ENCODE results near the gene MYO5B.

MYO5B gene

DNA sequence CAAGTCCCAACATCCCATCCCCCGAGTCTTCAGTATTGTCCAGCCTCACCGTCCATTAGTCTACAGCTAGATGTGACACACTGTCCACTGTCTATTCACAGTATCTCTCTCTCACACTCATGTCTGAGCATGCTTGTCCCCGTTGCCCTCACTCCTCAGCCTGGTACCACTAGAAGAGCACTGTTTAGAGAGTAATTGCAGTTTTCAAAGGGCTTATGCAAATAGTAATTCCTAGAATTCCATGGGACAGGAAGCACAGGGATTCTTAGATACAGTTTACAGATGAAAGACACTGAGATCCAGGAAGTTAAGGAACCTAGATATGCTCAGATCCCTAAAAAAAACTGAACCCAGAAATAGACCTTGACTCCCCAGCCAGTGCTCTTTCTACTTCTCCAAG lies 125.5 kb downstream of the MYO5B start:
- DNase-seq (ENCODE audit: low read depth), result no peak

DNA sequence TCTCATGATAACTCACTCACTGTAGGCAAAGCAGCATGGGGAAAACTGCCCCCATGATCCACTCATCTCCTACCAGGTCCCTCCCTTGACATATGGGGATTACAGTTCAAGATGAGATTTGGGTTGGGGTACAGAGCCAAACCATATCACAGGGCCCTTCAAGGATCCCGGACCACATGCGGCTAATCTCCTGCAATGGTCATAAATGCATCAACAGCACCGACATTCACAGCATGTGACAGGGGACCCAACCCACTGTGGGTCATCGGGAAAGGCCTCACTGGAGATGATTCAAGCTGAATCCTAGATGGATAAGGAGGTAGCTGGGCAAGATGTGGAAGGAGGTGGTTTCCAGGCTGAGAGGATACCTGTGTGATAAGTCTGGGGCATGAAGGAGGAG lies 129.4 kb downstream of the MYO5B start:
- no peak for DNase-seq (ENCODE audit: low read depth)

DNA sequence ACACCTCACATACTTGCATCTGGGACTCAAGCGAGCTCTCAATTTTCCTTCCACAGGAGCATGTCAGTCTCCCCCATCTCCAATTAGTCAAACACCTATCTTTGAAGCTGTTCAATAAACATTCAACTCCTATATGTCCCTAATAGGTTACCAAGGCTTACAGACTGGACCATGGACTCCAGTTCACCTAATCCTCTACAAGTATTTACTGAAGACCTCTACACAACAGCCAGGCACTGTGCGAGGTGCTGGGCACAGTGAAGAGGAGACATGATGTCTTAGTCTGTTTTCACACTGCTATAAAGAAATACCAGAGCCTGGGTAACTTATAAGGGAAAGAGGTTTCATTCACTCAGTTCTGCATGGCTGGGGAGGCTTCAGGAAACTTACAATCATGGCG lies 129.9 kb downstream of the MYO5B start:
- no peak for DNase-seq (ENCODE audit: low read depth)

DNA sequence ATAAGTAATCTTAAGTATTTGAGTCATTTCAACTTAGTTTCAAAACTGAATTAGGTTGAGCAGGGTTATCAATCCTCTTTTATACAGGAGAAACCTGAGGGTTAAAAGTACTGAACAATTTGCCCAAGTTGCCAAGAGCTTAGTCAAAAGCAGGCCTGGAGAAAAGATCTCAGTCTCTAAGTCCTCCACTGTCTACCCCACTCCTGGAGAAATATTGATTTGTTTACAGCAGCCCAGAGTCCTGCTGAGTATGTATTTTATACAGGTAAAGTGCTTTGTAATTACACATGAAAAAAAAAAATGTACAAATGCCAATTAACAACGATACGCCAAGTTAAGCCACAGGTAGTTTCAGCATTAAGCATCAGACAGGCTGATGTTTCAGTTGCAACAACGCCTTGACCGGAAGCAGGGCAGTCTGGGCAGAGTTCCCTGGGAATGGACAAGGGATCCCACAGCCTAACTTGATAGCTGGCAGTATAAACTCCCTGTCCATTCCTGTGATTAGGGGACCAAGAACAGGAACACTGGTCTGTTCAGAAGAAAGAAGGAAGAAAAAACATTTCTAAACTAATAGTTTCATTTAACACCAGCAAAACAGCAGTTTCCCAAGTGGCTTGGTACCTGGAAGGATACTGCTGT lies 132.9 kb downstream of the MYO5B start:
- no peak for DNase-seq (ENCODE audit: low read depth)

DNA sequence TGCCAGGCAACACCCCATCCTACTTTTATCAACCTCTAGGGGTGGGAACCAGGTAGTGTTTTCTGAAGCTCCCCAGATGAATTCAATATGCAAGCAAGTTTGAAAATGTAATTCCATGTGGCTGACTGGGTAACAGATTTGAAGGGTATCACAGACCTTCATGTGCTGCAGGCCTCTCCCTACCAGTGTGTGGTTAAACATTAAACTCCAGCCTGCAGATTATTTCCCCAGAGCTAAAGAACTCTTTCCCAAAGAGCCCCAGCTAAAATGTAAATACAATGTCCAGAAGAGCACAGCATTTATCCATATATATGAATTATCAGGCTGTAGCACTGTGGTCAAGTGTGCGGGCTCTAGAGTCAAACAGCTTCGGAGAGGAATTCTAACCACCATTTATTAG lies 134.1 kb downstream of the MYO5B start:
- no peak for DNase-seq (ENCODE audit: low read depth)

DNA sequence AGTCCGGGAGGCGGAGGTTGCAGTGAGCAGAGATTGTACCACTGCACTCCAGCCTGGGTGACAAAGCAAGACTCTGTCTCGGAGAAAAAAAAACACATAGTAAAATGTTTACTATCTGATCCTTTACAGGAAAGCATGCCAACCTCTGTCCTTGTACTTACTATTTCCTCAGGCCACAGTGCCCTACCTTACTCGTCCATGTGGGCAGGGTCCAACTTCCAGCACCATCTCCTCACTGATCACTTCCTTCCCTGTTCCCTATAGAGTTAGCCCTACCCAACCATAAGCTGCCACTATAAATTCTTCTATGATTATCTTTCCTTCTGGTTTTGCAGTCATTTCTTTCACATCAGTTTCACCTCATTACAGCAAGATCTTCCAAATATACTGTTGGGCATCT lies 136.2 kb downstream of the MYO5B start:
- no peak for DNase-seq (ENCODE audit: low read depth)

DNA sequence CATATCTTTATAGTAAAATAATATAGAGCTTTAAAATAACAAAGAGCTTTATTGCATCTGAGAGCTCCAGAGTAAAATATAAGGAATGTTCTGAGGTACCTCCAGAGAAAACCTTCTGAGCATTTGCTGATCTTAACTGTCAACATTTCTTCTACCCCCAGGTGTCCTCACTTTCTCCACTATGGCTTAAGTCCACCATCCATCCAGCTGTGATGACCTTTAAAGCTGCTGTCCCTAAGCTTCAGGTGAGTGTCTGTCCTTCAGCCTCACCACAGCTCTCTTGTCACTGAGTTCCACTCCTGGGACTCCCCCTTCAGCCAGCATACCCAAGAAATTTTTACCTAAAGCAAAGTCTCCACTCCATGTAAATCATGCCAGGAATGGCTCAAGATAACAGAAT lies 137.9 kb downstream of the MYO5B start:
- DNase-seq (ENCODE audit: low read depth), result no peak

DNA sequence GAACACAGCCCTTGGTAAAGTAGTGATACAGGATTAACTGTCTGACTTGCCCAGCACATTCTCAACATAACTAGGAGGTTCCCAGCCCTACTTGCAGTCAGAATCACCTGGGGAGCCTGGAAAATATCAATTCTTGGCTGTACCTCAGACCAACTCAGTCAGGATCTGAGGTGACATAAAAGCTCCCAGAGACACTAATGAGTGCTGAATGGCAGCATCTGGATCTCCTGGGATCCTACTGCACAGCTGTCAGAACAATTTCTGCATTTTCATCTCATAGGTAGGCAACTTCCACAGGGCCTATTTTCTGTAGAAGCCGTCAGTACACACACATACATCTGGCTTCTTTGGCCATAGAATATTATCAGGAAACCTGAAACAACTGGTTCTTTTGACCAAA lies 138.8 kb downstream of the MYO5B start:
- DNase-seq (ENCODE audit: low read depth), result no peak

DNA sequence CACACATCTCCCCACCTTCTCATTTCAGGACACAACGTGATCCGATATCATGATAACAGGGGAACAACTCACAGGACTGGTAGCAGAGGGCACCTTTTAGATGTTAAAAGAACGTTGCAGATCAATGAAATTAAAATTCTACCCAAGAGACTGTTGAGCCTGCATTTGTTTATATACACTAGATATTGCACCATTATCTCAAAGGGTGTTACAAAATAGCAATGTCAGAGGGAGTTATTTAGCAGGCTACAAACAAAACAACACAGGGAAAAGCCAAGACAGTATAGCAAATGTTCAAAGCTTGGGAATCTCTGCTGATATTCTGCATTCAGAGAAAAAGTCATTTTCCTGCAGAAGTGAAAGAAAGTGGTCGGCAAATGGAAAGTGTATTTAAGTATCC lies 139.5 kb downstream of the MYO5B start:
- DNase-seq (ENCODE audit: low read depth), result no peak

DNA sequence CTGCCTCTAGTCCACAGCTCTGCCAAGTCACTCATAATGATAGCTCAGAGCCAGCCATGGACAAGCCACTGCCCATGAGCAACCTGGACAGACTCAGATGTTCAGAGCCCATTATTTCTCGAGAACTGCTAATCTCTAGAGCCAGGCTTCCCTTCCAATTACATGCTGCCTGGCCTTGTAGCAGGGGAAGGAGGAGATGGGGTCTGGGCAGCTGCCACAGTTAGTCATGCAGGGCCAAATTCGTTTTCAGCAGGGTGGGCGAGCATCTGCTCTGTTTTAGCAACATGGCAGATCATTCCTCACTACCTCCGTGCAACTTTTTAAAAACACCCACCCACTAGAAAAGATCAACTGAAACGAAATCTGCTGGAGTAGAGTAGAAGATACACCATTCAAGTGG lies 141.8 kb downstream of the MYO5B start:
- DNase-seq (ENCODE audit: low read depth), result no peak

DNA sequence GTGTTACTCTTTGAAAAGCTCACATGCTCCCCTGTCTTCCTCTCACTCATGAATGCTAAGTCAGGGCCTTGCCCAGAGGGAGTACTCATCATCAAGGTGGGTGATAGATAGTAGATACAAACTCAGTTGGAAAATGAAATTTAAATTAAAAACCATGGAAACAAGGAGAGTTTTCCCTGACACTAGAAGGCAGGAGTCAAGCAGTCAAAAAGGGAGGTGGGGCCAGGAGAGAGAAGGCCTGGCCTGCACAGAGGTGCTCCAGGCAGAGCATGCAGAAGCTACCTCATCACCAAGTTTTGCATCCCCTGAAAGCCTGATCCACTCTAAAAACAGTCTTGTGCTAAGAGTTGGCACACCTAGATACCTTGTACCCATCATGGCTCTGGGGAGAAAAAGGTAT lies 143.7 kb downstream of the MYO5B start:
- no peak for DNase-seq (ENCODE audit: low read depth)

DNA sequence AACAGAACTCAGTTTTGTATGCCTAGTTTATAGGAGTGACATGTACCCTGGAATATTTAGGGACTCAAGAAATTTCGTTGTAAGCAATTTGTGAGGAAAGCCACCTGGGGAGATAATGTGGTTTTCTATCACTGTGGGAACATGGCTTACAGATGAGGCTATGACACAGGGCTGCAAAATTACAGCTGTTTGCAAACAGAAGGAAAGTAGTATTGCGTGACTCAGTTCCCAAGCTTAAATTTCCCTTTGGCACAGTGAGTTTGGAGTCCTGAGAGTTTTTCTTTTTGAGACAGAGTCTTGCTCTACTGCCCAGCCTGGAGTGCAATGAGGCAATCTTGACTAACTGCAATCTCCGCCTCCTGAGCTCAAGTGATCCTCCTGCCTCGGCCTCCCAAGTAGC lies 149.8 kb downstream of the MYO5B start:
- no peak for DNase-seq (ENCODE audit: low read depth)

DNA sequence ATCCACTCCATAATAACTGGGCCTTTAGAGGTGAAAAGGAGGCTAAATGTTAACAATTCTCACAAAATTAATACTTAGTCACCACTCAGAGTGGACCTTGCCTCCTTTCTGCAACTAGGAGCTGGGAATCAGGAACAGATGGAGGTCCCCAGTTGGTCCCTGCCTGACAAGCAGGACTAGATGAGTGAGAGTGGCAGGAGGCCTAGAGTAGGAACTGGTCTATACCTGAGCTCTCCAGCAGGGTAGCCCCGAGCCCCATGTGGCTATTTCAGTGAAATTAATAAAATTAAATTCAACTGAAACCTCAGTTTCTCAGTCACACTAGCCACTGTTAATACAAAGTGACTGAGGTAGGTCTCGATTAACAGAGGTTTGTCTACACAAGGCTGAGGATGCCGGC lies 150.5 kb downstream of the MYO5B start:
- no peak for DNase-seq (ENCODE audit: low read depth)

DNA sequence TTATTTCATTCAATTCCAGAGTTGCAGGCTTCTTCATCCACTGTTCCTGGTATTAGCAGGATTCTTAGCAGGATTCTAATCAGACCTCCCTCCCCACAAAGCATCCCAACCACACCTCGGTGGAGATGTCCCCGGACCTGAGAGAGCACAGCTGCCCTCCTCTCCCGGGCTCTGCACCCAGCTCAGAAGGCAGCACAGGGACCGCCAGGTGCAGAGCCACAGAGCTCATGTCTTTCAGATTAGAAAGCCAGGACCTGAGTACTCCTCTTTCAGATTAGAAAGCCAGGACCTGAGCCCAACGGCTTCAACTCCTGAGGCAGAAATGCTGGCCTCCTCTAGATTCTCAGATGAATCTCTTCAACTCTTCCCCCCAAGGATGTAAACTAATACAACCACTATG lies 152.3 kb downstream of the MYO5B start:
- no peak for DNase-seq (ENCODE audit: low read depth)

DNA sequence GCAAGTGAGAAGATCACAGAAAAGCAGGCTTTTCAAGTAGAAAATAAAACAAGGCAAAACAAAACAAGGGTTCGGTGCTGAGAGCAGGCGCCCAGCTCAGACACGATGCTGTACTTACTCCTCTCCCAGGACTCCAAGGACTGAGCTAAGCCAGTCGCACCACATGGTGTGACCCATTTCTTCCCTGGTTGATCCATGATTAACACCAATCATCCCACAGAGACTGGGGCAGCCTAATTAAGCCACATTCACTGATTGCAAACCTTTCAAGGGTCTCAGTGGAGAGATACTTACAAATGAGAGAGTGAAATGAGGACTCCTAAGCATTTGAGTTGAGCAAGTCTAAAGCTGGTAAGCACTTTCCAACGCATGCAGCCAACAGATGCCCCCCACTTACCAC lies 155.2 kb downstream of the MYO5B start:
- DNase-seq (ENCODE audit: low read depth), result no peak

DNA sequence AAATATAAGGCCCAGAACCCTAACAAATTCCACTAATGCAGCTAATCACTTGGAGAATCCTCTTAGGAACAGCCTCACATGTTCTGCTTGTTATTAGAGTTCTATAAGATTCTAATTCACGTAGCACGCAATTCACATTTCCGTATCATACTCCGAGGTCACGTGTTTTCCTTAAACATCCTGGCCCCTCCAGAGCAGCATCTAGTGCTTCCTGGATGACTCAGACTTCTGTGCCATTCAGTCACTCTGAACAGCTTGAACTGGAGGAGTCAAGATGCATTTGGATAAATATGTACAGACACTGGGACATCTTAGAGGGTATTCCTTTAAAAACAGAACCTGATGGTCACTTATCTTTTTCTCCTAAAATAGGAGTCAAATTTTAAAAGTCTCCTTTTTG lies 156.5 kb downstream of the MYO5B start:
- no peak for DNase-seq (ENCODE audit: low read depth)

DNA sequence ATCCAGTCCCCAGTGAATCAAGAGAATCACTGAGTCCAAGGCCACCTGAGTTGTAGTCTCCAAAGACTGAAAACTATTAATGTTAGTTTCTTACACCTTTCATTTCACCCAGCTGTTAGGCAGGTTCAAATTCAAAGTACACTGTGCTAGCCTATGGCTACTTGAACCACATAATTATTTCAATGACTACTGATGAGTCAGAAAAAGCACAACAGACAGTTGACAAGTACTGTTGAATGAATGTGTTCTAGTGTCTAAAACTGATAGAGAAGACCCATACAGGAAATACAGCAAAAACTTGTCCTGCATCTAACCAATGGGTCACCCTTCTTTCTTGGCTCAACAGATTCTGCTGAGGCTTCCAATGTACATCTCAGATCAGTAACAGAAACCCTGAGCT lies 160.9 kb downstream of the MYO5B start:
- no peak for DNase-seq (ENCODE audit: low read depth)

DNA sequence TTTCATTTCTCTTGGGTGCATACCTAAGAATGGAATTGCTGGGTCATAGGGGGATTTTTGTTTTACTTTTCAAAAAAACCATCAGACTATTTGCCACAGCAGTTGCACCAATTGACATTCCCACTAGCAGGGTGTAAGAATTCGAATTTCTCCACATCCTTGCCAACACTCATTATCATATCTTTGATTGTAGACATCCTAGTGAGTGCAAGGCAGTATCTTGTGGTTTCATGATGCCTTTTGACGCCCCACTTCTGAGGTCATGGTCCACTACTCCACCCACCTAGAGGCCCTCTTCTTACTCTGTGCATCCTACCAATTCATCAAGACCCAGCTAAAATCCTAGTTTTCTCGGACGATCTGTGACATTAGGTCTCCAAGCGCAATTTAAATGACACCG lies 161.9 kb downstream of the MYO5B start:
- DNase-seq (ENCODE audit: low read depth), result no peak

DNA sequence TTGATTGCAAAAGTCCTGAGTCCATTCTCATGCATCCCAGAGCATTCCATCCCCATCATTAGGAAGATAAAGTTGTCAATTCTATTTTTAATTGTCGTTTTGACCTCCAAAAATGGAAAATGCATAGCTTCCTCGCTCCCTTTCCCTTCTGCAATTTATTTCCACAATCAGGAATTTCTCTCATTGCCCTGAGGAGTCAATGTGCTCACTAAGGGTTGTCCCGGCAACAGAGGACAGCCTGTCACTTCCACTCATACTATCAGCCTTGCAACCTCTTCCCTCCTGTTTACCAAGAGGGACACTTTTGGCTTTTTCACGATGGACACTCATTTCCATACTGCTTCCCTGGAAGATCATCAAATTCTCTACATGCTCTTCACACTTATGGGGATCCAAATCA lies 164.8 kb downstream of the MYO5B start:
- no peak for DNase-seq (ENCODE audit: low read depth)

DNA sequence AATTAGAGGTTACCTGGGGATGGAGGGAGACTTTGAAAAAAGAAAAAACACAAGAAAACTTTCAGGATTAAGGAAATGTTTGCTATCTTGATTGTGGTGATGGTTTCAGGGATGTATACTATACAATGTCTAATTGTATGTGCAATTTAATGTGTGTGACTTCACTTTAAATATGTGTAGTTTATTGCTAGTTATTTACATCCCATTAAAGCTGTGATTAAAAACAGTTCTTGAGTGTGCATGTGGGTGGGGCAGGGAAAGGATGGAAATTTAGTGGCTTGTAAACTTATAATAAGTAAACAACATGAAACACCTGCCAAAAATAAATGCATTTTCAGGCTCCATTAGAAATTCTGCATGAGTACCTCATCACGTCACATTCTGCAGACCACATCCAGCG lies 167.0 kb downstream of the MYO5B start:
- no peak for DNase-seq (ENCODE audit: low read depth)

DNA sequence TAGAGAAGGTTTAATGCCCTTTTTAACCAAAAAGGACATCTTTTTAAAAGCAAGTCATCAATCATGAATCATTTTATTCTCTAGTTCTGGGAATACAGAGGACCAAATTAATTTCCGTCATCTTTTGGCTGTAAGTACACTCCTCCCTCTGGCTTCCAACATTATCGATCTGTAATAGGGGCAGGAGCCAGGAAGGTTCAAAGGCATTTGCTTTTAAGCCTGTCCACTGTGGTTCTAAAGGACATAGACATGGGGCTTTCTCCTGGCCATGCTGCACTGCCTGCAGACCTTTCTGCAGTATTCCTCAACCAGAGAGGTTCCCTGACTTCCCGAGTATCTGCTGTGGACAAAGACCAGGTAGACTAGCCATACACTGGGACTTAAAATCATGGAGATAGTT lies 170.5 kb downstream of the MYO5B start:
- no peak for DNase-seq (ENCODE audit: low read depth)

DNA sequence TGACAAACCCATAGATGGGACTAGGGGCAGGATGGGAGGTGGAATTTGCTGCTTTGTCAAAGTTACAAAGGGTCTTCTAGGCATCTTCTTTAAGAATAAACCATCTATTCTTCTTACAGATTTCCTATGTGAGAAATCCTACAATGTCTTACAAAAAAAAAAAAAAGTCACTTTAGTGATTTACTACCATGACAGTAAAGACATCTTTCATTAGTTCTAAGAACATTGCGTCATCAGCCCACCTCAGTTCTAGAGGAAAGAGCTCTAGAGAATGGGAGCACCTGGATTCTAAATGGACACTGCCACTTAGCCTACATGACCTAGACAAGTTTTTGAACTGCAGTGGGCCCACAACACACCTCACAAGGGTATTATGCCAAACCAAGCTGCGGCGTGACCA lies 172.0 kb downstream of the MYO5B start:
- no peak for DNase-seq (ENCODE audit: low read depth)

DNA sequence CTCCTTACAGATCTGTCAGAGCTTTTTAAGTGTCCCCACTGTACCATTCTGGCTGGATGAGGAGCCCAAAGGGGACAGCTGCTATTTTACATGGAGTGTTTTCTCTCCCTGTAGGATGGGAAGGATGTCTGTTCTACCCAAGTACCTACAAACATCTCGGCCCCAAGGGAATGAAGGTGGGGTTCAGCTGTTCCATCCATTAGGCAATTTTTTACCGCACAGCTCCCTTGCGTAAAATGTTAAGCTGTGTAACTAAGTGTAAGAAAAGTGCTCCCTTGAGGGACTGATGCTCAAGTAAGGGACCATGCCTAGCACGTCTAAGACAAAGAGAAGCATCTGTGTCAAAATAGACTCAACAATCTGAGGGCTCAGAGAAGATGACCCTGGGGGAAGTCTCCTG lies 180.3 kb downstream of the MYO5B start:
- no peak for DNase-seq (ENCODE audit: low read depth)

DNA sequence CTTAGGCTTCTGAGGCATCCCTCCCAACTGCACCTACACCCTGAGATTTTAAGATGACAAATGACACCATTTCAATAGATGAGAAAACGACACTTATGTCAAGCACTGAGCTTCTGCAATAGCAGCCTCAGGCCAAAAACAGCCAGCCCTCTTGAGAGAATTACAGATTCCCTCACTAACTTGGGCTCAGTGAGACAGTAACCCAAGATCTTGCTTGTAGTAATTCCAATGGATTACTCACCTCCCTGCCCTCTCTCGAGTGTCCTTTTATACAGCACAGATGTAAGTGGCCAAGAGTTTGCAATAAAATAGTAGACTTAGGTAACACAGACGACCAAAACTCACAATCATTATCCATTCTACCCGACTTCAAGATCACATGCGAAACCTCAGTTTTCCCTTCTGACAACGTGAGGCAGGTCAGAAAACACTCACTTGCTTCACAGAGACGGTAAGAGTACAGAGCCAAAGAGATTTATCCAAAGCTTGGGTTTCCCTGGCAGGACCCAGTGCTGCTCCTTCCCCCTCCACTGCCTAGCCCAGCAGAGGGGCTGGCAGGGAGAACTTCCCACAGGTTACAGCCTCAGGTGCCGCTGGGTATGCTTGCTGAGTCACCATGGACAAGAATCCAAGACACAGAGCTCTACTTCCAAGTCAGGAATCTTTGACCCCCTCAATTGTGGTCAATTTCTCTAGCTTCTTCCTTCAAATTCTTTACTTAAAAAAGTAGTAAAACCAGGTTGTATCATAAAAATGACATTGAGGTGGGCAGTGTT lies 181.4 kb downstream of the MYO5B start:
- DNase-seq (ENCODE audit: low read depth), result no peak

Data from activated T-cell treated with anti-CD3 and anti-CD28 coated beads for 48 hours (primary cell).